Endothelial cell of umbilical vein (primary cell): ENCODE results near the gene PLEKHM2. TPM values are rescaled to one million over a fixed set of nuclear protein-coding genes. Genes with fewer than 3 reads are reported as not detected.

Source experiments
- BruUV-seq: library from RNA; stranded (reverse); fragments of 400-500 nt; replicated peaks from 2 replicates; lab custom pipeline; 2021; lab: Mats Ljungman, UMichigan
- CTCF ChIA-PET: fragments of 300-600, 350-600 bp; sonication (Branson Sonifier 250); formaldehyde crosslinking; loops from one replicate; lab custom pipeline; 2021; ENCODE audit warnings: antibody characterized with exemption, inconsistent platforms; lab: Charles Lee
- POLR2A ChIA-PET: fragments of 300-600, 350-600 bp; sonication (Branson Sonifier 250); formaldehyde crosslinking; loops from one replicate; lab custom pipeline; 2021; ENCODE audit warnings: antibody characterized with exemption, inconsistent platforms; lab: Charles Lee
- DNase-seq: peaks from one replicate; pipeline ENCODE4 v3.0.0-alpha.2; 2011; ENCODE audit warnings: low read depth, low spot score
- FAIRE-seq: peaks from 2 replicates; lab custom pipeline; 2011; peaks lifted over from hg19 to GRCh38; lab: Jason Lieb, UNC
- H2AFZ ChIP-seq: 2 replicates; pipeline ENCODE4 v1.6.0; 2012; ENCODE audit warnings: low read depth, low read length, control low read depth, inconsistent platforms
- H3K27ac ChIP-seq: 2 replicates; pipeline ENCODE4 v1.5.1; 2011; ENCODE audit warnings: low read depth, mild to moderate bottlenecking, control low read depth, low read length, moderate library complexity; ENCODE audit not compliant: insufficient read depth
- H3K27me3 ChIP-seq, 2 experiments: 2 replicates each; pipeline versions ENCODE4 v1.6.0 to v1.6.1; 2011; ENCODE audit warnings: low read length in 2 of 2, mixed read lengths in 1 of 2; ENCODE audit not compliant: control insufficient read depth in 2 of 2, insufficient read depth in 2 of 2
- H3K36me3 ChIP-seq, 2 experiments: 2 replicates in 1 of 2; 3 replicates in 1 of 2; pipeline ENCODE4 v1.5.1; 2011; ENCODE audit warnings: low read length in 2 of 2, mild to moderate bottlenecking in 1 of 2, moderate library complexity in 1 of 2; ENCODE audit not compliant: control insufficient read depth in 2 of 2, insufficient read depth in 2 of 2; ENCODE audit errors: extremely low read depth in 1 of 2
- H3K4me1 ChIP-seq: 3 replicates; pipeline ENCODE4 v1.5.1; 2011; ENCODE audit warnings: mild to moderate bottlenecking, low read length; ENCODE audit not compliant: control insufficient read depth, insufficient read depth; ENCODE audit errors: extremely low read depth
- H3K4me2 ChIP-seq: 2 replicates; pipeline ENCODE4 v1.6.1; 2011; ENCODE audit warnings: low read length, control low read depth, mixed read lengths; ENCODE audit not compliant: insufficient read depth
- H3K4me3 ChIP-seq, 3 experiments: fragments of 200-600 bp in 1 of 3; sonication (generic), shearing (Covaris generic) in 1 of 3; replicated peaks in 1 of 3; 2 replicates each; pipeline ENCODE4 v1.5.1; 2011 to 2016; ENCODE audit warnings: control low read depth in 3 of 3, low read length in 3 of 3, mild to moderate bottlenecking in 2 of 3, inconsistent platforms in 1 of 3, low read depth in 1 of 3, moderate library complexity in 1 of 3; ENCODE audit not compliant: insufficient read depth in 1 of 3
- H3K79me2 ChIP-seq: 2 replicates; pipeline ENCODE4 v1.6.0; 2012; ENCODE audit warnings: low read length, inconsistent platforms; ENCODE audit not compliant: control insufficient read depth, insufficient read depth
- H3K9ac ChIP-seq: replicated peaks from 2 replicates; pipeline ENCODE3; 2011; ENCODE audit warnings: low read length, control low read depth; ENCODE audit not compliant: insufficient read depth; ENCODE audit errors: extremely low read depth
- H3K9me1 ChIP-seq: replicated peaks from 3 replicates; pipeline ENCODE4 v1.6.0; 2011; ENCODE audit warnings: mild to moderate bottlenecking, low read length; ENCODE audit not compliant: control insufficient read depth, insufficient read depth; ENCODE audit errors: extremely low read depth
- H3K9me3 ChIP-seq: replicated peaks from 2 replicates; pipeline ENCODE4 v1.5.1; 2012; ENCODE audit warnings: low read length, inconsistent platforms; ENCODE audit not compliant: control insufficient read depth, insufficient read depth
- H4K20me1 ChIP-seq: replicated peaks from 2 replicates; pipeline ENCODE3; 2011; ENCODE audit warnings: mild to moderate bottlenecking, low read length; ENCODE audit not compliant: control insufficient read depth, insufficient read depth; ENCODE audit errors: extremely low read depth
- CTCF ChIP-seq, 2 donors: IDR thresholded peaks; 1 replicate in 1 of 2; 2 replicates in 1 of 2; pipeline ENCODE4 v1.5.1; 2011; ENCODE audit warnings: low read length in 2 of 2, mild to moderate bottlenecking in 2 of 2, moderate library complexity in 2 of 2, control low read depth in 1 of 2, inconsistent platforms in 1 of 2, low read depth in 1 of 2; ENCODE audit not compliant: insufficient read depth in 1 of 2; ENCODE audit errors: extremely low read depth in 1 of 2
- EZH2 ChIP-seq: IDR thresholded peaks from 2 replicates; pipeline ENCODE4 v1.6.1; 2012; ENCODE audit warnings: borderline replicate concordance, low read depth, mild to moderate bottlenecking, moderate library complexity, low read length, inconsistent platforms; ENCODE audit not compliant: severe bottlenecking
- FOS ChIP-seq: IDR thresholded peaks from 2 replicates; pipeline ENCODE4 v1.6.1; 2011; ENCODE audit warnings: mild to moderate bottlenecking, low read length, moderate library complexity, borderline replicate concordance; ENCODE audit not compliant: insufficient read depth
- GATA2 ChIP-seq: IDR thresholded peaks from 2 replicates; pipeline ENCODE4 v1.7.0; 2011; ENCODE audit warnings: low read depth, mild to moderate bottlenecking, moderate library complexity, mixed read lengths, low read length; ENCODE audit not compliant: insufficient read length, insufficient read depth
- JUN ChIP-seq: IDR thresholded peaks from 2 replicates; pipeline ENCODE4 v1.6.1; 2011; ENCODE audit warnings: borderline replicate concordance, low read depth; ENCODE audit not compliant: insufficient read length, insufficient read depth
- MAX ChIP-seq: IDR thresholded peaks from 2 replicates; pipeline ENCODE4 v1.6.1; 2011; ENCODE audit not compliant: insufficient read depth, insufficient read length
- MYC ChIP-seq: IDR thresholded peaks from one replicate; pipeline ENCODE4 v1.6.1; 2011; ENCODE audit warnings: mild to moderate bottlenecking, low read depth, low read length
- POLR2A ChIP-seq: IDR thresholded peaks from 2 replicates; pipeline ENCODE4 v1.6.1; 2012; ENCODE audit warnings: low read depth, mild to moderate bottlenecking, control low read depth, low read length
- POLR2AphosphoS5 ChIP-seq: IDR thresholded peaks from 2 replicates; pipeline ENCODE4 v1.6.1; 2012; ENCODE audit warnings: low read depth, mild to moderate bottlenecking, control low read depth, low read length, moderate library complexity; ENCODE audit not compliant: insufficient read depth
- dilution Hi-C: fragments of 300-500 bp; cut with MboI; formaldehyde crosslinking; loops from one replicate; pipeline ENCODE4 v1.15.0; 2019; ENCODE audit warnings: low sequenced_read_pairs; ENCODE audit not compliant: extremely low pct_ligation_motif_present
- intact Hi-C: fragments of 100-400 bp; cut with micrococcal nuclease; formaldehyde crosslinking; loops from one replicate; pipeline ENCODE4 v1.10.0; 2022
- polyA plus RNA-seq, 4 experiments: library from polyadenylated mRNA; depleted of rRNA in 3 of 4; stranded (reverse) in 3 of 4; unstranded in 1 of 4; fragments of >200 nt; gene quantifications; 2 replicates each; pipeline versions ENCODE4 v1.2.1 to v1.2.3, GENCODE V29; 2011 to 2012; ENCODE audit warnings: missing spikeins in 1 of 4
- total RNA-seq: library from RNA; stranded (reverse); gene quantifications from 2 replicates; pipeline ENCODE4 v1.2.3, GENCODE V29; 2021

Gene PLEKHM2
- total and polyA plus RNA-seq, 2 donors (not counting 3 experiments of a cell fraction or from before 2014, with no cell fraction given) = 60.6 to 67.5 TPM

GRCh38 chr1:15719381-15720120, 35.4 kb downstream of the PLEKHM2 start:
- no peak for TF ChIP-seq CTCF (IDR thresholded peaks at IDR 0.05; ENCODE audit: extremely low read depth in 1 of 2, insufficient read depth in 1 of 2, low read depth in 1 of 2, low read length in 2 of 2)
- no peak for TF ChIP-seq FOS
- no peak for TF ChIP-seq POLR2A
- no peak for TF ChIP-seq EZH2
- no peak for TF ChIP-seq POLR2AphosphoS5
- no peak for TF ChIP-seq JUN
- no peak for TF ChIP-seq GATA2
- no peak for TF ChIP-seq MYC
- no peak for TF ChIP-seq MAX
- POLR2A ChIA-PET = no interaction called here
- FAIRE-seq (no peak), DNase-seq (no peak)
- BruUV-seq = no TSS peak
- Histone ChIP-seq H3K27ac (no peak overlapping the region), H3K9me3 (no peaks in the 10 kb centered on the region), H3K27me3 (no peaks in the 10 kb centered on the region), H3K36me3 (peaks cover 7 to 41% of the 10 kb centered on the region in 2 experiments), H2AFZ (no peak overlapping the region), H3K9me1 (no peaks in the 10 kb centered on the region), H3K4me1 (no peaks in the 10 kb centered on the region), H4K20me1 (no peaks in the 10 kb centered on the region), H3K9ac (no peak overlapping the region), H3K4me3 (no peak overlapping the region), H3K4me2 (no peak overlapping the region), H3K79me2 (no peaks in the 10 kb centered on the region)
- intact Hi-C loops = no loop called here
- dilution Hi-C loops = no loop called here
- CTCF ChIA-PET = no interaction called here
